Prostate gland (tissue), 2 donors: ENCODE results near the gene PPP2R5A. TPM values are rescaled to one million over a fixed set of nuclear protein-coding genes. Genes with fewer than 3 reads are reported as not detected.

Source experiments
- DNase-seq: peaks from one replicate; pipeline ENCODE4 v3.0.0-alpha.2; 2019; ENCODE audit warnings: low spot score
- H3K27ac ChIP-seq, 2 donors: fragments of 200-600 bp; sonication (generic); 2 replicates each; pipeline ENCODE4 v1.5.1; 2017 to 2019
- H3K27me3 ChIP-seq: fragments of 200-600 bp; sonication (generic); replicated peaks from 2 replicates; pipeline ENCODE4 v1.5.1; 2019; ENCODE audit not compliant: insufficient read depth
- H3K36me3 ChIP-seq, 2 donors: fragments of 200-600 bp; sonication (generic); 1 replicate in 1 of 2; 2 replicates in 1 of 2; pipeline versions ENCODE4 v1.5.1 to v1.8.1; 2017 to 2019
- H3K4me1 ChIP-seq: fragments of 200-600 bp; sonication (generic); replicated peaks from 2 replicates; pipeline ENCODE4 v1.5.1; 2019
- H3K4me3 ChIP-seq, 2 donors: fragments of 200-600 bp; sonication (generic); 2 replicates each; pipeline ENCODE4 v1.5.1; 2017 to 2019
- H3K9me3 ChIP-seq: fragments of 200-600 bp; sonication (generic); 2 replicates; pipeline ENCODE4 v1.5.1; 2017
- CTCF ChIP-seq, 4 experiments: fragments of 200-600 bp in 2 of 4; fragments of 450-650 bp in 2 of 4; sonication (generic) in 2 of 4; IDR thresholded peaks; 1 replicate in 3 of 4; 2 replicates in 1 of 4; pipeline ENCODE4 v1.5.1; 2016 to 2019; ENCODE audit warnings: antibody characterized with exemption in 4 of 4, mild to moderate bottlenecking in 2 of 4, moderate library complexity in 2 of 4
- POLR2A ChIP-seq: fragments of 450-650 bp; IDR thresholded peaks from one replicate; pipeline ENCODE4 v1.6.1; 2016; ENCODE audit warnings: antibody characterized with exemption, mild to moderate bottlenecking
- POLR2AphosphoS5 ChIP-seq: sonication (generic); formaldehyde crosslinking; IDR thresholded peaks from one replicate; pipeline ENCODE4 v1.6.1; 2017; ENCODE audit warnings: antibody characterized with exemption
- WGBS: methylation state at CpG from one replicate; pipeline ENCODE4 v1.1.5; 2018; 5-methylcytosine and 5-hydroxymethylcytosine counted together
- intact Hi-C: fragments of 100-400 bp; cut with DNase I; formaldehyde crosslinking; loops from one replicate; pipeline ENCODE4 v1.14.2; 2022
- total RNA-seq, 2 donors: library from RNA; depleted of rRNA; stranded (reverse); fragments of >200 nt; gene quantifications; one replicate each; pipeline ENCODE4 v1.1.0, GENCODE V29; 2016

Gene PPP2R5A
- total RNA-seq, 2 donors from 2014 or later = 33.5 to 49.5 TPM

GRCh38 chr1:212294983-212295382 is 9.8 kb downstream of the PPP2R5A start:
- intact Hi-C loops = loop anchor here (5.0 to 10.0 kb wide), 3 partner anchors 72 to 223 kb away; no protein-coding TSS in a partner anchor
- WGBS = 91% methylated on average over 3 of the region's 3 CpGs
- Histone ChIP-seq H3K4me1 (peaks cover 5% of the 10 kb centered on the region), H3K36me3 (no peaks in the 10 kb centered on the region), H3K27me3 (no peaks in the 10 kb centered on the region), H3K4me3 (no peak overlapping the region), H3K27ac (no peak overlapping the region), H3K9me3 (no peaks in the 10 kb centered on the region)
- no peak for TF ChIP-seq POLR2A
- no peak for TF ChIP-seq POLR2AphosphoS5
- TF ChIP-seq CTCF (IDR thresholded peaks at IDR 0.05) = no peak
- no peak for DNase-seq

- H3K27ac ChIP-seq = no peak overlapping the region
- no peaks in the 10 kb centered on the region for H3K9me3 ChIP-seq
- DNase-seq = no peak
- no peak overlapping the region for H3K4me3 ChIP-seq
- H3K27me3 ChIP-seq = no peaks in the 10 kb centered on the region
- TF ChIP-seq CTCF (IDR thresholded peaks at IDR 0.05) (no peak), POLR2AphosphoS5 (no peak), POLR2A (no peak)
- intact Hi-C loops = loop anchor here (10.0 kb wide), 1 partner anchor 159 kb away; no protein-coding TSS in a partner anchor
- WGBS = 95% methylated on average over 2 of the region's 2 CpGs
- peaks cover 5% of the 10 kb centered on the region for H3K4me1 ChIP-seq
- H3K36me3 ChIP-seq = no peaks in the 10 kb centered on the region
Measured at GRCh38 chr1:212295579-212295978, 10.4 kb downstream of the PPP2R5A start.

GRCh38 chr1:212297338-212297737 is 12.1 kb downstream of the PPP2R5A start:
- DNase-seq = no peak
- H3K27ac ChIP-seq = no peak overlapping the region
- H3K4me3 ChIP-seq = no peak overlapping the region
- no peak for TF ChIP-seq CTCF (IDR thresholded peaks at IDR 0.05)
- no peak for TF ChIP-seq POLR2AphosphoS5
- TF ChIP-seq POLR2A = no peak
- no peaks in the 10 kb centered on the region for H3K27me3 ChIP-seq
- no peaks in the 10 kb centered on the region for H3K9me3 ChIP-seq
- no peaks in the 10 kb centered on the region for H3K4me1 ChIP-seq
- intact Hi-C loops = loop anchor here (10.0 kb wide), 1 partner anchor 157 kb away; no protein-coding TSS in a partner anchor
- no peaks in the 10 kb centered on the region for H3K36me3 ChIP-seq
- WGBS = 93% methylated on average over 6 of the region's 6 CpGs

GRCh38 chr1:212301580-212301979 is 16.4 kb downstream of the PPP2R5A start:
- no peak for DNase-seq
- Histone ChIP-seq H3K36me3 (no peaks in the 10 kb centered on the region), H3K27me3 (no peaks in the 10 kb centered on the region), H3K27ac (no peak overlapping the region), H3K9me3 (no peaks in the 10 kb centered on the region), H3K4me1 (no peaks in the 10 kb centered on the region), H3K4me3 (no peak overlapping the region)
- WGBS = 50% methylated on average over 1 of the region's 1 CpG
- no peak for TF ChIP-seq POLR2AphosphoS5
- TF ChIP-seq POLR2A = no peak
- no peak for TF ChIP-seq CTCF (IDR thresholded peaks at IDR 0.05)
- intact Hi-C loops = no loop called here

- Histone ChIP-seq H3K36me3 (no peaks in the 10 kb centered on the region), H3K9me3 (no peaks in the 10 kb centered on the region), H3K27me3 (no peaks in the 10 kb centered on the region), H3K4me1 (no peaks in the 10 kb centered on the region), H3K27ac (no peak overlapping the region), H3K4me3 (no peak overlapping the region)
- DNase-seq = no peak
- TF ChIP-seq POLR2AphosphoS5 = no peak
- no peak for TF ChIP-seq POLR2A
- no peak for TF ChIP-seq CTCF (IDR thresholded peaks at IDR 0.05)
- intact Hi-C loops = no loop called here
- WGBS = 95% methylated on average over 6 of the region's 6 CpGs
Measured at GRCh38 chr1:212302745-212303383, 17.7 kb downstream of the PPP2R5A start.
